Measurements from ENCODE around the gene GRK5.

GRCh38 chr10:119176166-119176565, 31.2 kb upstream of the GRK5 start:
- TF ChIP-seq EZH2 (IDR thresholded peaks at IDR 0.05; ENCODE audit: borderline replicate concordance, low read length) = no peak
- no peak for TF ChIP-seq CTCF (conservative IDR thresholded peaks at IDR 0.05 in 1 of 2, IDR thresholded peaks at IDR 0.05 in 1 of 2; ENCODE audit: extremely low read depth in 1 of 2, insufficient read depth in 1 of 2, low read depth in 1 of 2, low read length in 2 of 2)

Measured in mammary epithelial cell (primary cell).